Dendritic cell treated with granulocyte-macrophage colony-stimulating factor and Interleukin-4, amounts not matched to agents 40 ng/mL and 50 ng/mL, for 4 days (primary cell): ENCODE data around the gene CACNB3.
A peak's percentile ranks its signal among the peaks of the same experiment; 100 is the strongest.
"Not testable (repeated sequence)": the region's sequence is repeated elsewhere in the genome, so short reads cannot be mapped to it uniquely, and the experiment has no call there.

Source experiments
- H3K27ac Mint-ChIP-seq: one replicate; pipeline ENCODE4 v1.8.0; 2022; ENCODE audit warnings: mild to moderate bottlenecking, mixed read lengths
- H3K27me3 Mint-ChIP-seq: one replicate; pipeline ENCODE4 v1.8.0; 2022; ENCODE audit warnings: mild to moderate bottlenecking, mixed read lengths
- H3K36me3 Mint-ChIP-seq: one replicate; pipeline ENCODE4 v1.8.0; 2022; ENCODE audit warnings: low read depth, mixed read lengths
- H3K4me1 Mint-ChIP-seq: one replicate; pipeline ENCODE4 v1.8.0; 2022; ENCODE audit warnings: low read depth, mixed read lengths
- H3K4me3 Mint-ChIP-seq: one replicate; pipeline ENCODE4 v1.8.0; 2022; ENCODE audit warnings: mild to moderate bottlenecking, moderate library complexity, mixed read lengths
- H3K9me3 Mint-ChIP-seq: one replicate; pipeline ENCODE4 v1.8.0; 2022; ENCODE audit warnings: mixed read lengths
- intact Hi-C: fragments of 100-400 bp; cut with micrococcal nuclease; formaldehyde crosslinking; loops from one replicate; pipeline ENCODE4 v1.15.0; 2022

The CACNB3 gene

GRCh38 chr12:48863291-48863690, 45.0 kb downstream of the CACNB3 start:
- H3K4me3 Mint-ChIP-seq: no peak overlapping the region
- H3K4me1 Mint-ChIP-seq: peaks cover 47% of the 10 kb centered on the region
- intact Hi-C loops: no loop called here
- no peaks in the 10 kb centered on the region for H3K9me3 Mint-ChIP-seq
- no peaks in the 10 kb centered on the region for H3K36me3 Mint-ChIP-seq
- H3K27ac Mint-ChIP-seq: no peak overlapping the region
- peaks cover 33% of the 10 kb centered on the region for H3K27me3 Mint-ChIP-seq

DNA sequence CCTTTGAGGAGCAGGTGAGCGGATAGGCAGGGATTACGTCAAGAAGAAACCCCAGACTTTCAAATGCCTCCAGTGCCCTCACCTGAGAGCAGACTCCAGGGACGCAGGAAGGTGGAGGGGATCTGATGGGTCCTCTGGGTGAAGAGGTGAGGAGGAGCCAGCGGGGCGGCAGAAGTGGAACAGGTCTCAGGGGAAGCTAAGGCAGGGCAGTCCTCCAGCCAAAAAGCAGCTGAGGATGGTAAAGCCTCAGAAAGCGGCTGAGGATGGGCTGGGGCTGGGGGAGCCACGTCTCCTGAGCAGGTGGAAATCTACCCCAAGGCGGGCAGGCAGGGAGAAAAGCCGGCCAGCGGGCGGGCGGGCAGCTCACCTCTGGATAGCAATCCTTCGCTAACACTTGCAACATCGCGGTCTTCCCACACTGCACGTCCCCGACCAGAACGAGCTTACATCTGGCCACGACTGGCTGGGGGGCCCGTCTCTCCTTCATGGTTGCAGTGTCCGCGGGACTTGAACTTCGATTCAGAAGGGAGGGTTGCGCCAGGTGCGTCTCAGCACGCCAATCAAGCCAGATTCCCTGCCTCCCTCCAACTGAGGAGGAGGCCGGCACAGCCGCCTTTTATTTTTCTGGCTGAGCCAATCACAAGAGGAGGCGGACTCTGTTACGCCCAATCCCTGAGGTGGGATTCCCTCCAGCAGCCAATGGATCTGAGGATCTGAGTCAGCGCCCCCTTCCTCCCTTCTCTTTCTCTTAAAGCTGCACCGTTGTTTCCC, 47.2 kb downstream of the CACNB3 start, which contains the start of gene RND1:
Gene RND1, minus strand, starts transcription at position 590 of the 771 bp plus-strand sequence. Its CDS starts 103 bp downstream, at position 487.
- Mint-ChIP-seq H3K4me3 (peak within 1 kb of the TSS; percentile 81), H3K4me1 (peaks cover 52% of the 10 kb centered on the region), H3K27me3 (peaks cover 34% of the 10 kb centered on the region), H3K27ac (peak within 1 kb of the TSS; percentile 62), H3K9me3 (no peaks in the 10 kb centered on the region), H3K36me3 (no peaks in the 10 kb centered on the region)
- intact Hi-C loops: no loop called here

DNA sequence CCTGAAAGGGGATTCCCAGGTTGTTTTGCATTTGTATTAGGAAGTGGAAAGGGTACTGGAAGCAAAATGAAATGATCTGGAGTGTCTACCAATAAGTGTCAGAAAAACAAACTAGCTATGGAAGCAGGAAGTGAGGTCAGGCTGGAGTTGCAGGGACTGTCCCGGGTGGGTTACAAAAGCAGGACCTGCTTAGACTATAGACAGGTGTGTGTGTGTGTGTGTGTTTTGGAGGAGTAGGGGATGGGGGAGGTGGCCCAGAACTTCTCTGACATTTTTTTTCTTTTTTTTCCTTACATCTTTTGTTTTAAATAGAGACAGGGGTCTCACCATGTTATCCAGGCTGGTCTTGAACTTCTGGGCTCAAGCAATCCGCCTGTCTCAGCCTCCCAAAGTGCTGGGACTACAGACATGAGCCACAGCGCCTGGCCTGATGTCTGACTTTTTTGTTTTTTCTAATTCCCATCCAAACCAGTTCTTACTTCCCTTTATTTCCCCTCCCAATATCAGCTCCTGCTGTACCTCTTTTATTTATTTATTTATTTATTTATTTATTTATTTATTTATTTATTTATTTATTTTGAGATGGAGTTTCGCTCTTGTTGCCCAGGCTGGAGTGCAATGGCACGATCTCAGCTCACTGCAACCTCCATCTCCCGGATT, 47.9 kb downstream of the CACNB3 start:
- peak overlapping the region; percentile 81 for H3K4me3 Mint-ChIP-seq
- intact Hi-C loops: no loop called here
- peak overlapping the region; percentile 62 for H3K27ac Mint-ChIP-seq
- H3K4me1 Mint-ChIP-seq: peaks cover 47% of the 10 kb centered on the region
- H3K36me3 Mint-ChIP-seq: no peaks in the 10 kb centered on the region
- no peaks in the 10 kb centered on the region for H3K9me3 Mint-ChIP-seq
- H3K27me3 Mint-ChIP-seq: peaks cover 34% of the 10 kb centered on the region

DNA sequence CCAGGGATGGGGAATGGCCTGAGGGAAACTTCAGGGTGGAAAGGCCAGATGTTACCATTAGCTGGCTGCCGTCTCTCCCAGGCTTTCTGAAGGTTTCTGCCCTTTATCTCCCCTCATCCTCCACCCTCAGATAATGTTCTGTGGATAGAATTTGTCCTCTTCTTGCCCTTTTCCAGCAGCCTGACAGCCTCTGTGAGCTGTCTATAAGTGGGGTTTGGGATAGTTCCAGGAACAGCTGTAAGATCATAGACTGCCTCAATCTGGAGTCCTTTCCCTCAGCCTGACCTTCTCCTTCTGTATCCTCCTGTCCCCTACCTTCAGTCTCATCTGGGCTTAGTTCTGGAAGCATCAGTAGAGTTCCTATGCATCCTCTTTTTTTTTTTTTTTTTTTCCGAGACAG, 50.2 kb downstream of the CACNB3 start:
- intact Hi-C loops: no loop called here
- no peaks in the 10 kb centered on the region for H3K9me3 Mint-ChIP-seq
- peaks cover 27% of the 10 kb centered on the region for H3K27me3 Mint-ChIP-seq
- H3K4me1 Mint-ChIP-seq: peaks cover 35% of the 10 kb centered on the region
- no peaks in the 10 kb centered on the region for H3K36me3 Mint-ChIP-seq
- H3K27ac Mint-ChIP-seq: no peak overlapping the region
- H3K4me3 Mint-ChIP-seq: no peak overlapping the region

- no peaks in the 10 kb centered on the region for H3K9me3 Mint-ChIP-seq
- peaks cover 22% of the 10 kb centered on the region for H3K27me3 Mint-ChIP-seq
- no peak overlapping the region for H3K27ac Mint-ChIP-seq
- peaks cover 28% of the 10 kb centered on the region for H3K4me1 Mint-ChIP-seq
- H3K4me3 Mint-ChIP-seq: no peak overlapping the region
- intact Hi-C loops: no loop called here
- no peaks in the 10 kb centered on the region for H3K36me3 Mint-ChIP-seq
These were observed 50.9 kb downstream of the CACNB3 start for GRCh38 chr12:48869191-48869590.

DNA sequence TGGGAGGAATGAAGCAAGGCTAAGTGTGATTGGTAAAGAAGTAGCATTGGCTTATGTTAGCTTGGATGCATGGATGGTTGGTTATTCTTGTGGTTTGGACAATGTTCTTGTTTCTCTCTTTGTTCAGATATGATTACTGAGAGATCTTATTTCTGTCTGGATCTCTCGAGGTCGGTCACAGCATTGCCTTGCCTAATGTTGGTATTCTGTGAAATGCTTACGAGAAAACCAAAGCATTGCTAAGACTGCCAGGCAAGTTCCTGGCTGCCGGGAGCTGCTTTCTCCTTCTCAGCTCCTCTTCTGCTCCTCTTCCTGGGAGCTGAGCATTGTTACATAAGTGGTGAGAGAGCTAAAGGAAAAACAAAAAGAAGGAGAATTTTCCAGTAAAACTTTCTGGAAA, 54.8 kb downstream of the CACNB3 start:
- no peak overlapping the region for H3K27ac Mint-ChIP-seq
- H3K4me1 Mint-ChIP-seq: peaks cover 5% of the 10 kb centered on the region
- H3K9me3 Mint-ChIP-seq: no peaks in the 10 kb centered on the region
- intact Hi-C loops: no loop called here
- H3K4me3 Mint-ChIP-seq: no peak overlapping the region
- no peaks in the 10 kb centered on the region for H3K36me3 Mint-ChIP-seq
- H3K27me3 Mint-ChIP-seq: peaks cover 8% of the 10 kb centered on the region

DNA sequence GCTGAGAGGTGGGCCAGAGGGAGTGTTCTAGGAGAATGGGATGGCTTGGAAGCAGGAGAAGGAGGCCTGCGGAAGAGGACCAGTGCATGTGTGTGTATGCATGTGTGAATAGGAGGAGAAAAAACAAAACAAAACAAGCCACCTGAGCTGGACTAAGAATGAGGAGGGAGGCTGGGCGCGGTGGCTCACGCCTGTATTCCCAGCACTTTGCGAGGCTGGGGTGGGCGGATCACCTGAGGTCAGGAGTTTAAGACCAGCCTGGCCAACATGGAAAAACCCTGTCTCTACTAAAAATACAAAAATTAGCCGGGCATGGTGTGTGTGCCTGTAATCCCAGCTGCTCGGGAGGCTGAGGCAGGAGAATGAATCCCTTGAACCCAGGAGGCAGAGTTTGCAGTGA, 55.2 kb downstream of the CACNB3 start:
- H3K27ac Mint-ChIP-seq, H3K4me3 Mint-ChIP-seq, H3K4me1 Mint-ChIP-seq, H3K36me3 Mint-ChIP-seq, intact Hi-C loops, H3K27me3 Mint-ChIP-seq, H3K9me3 Mint-ChIP-seq: not testable (repeated sequence)

- no peak overlapping the region for H3K27ac Mint-ChIP-seq
- no peaks in the 10 kb centered on the region for H3K9me3 Mint-ChIP-seq
- H3K4me3 Mint-ChIP-seq: no peak overlapping the region
- H3K27me3 Mint-ChIP-seq: peaks cover 19% of the 10 kb centered on the region
- intact Hi-C loops: no loop called here
- no peaks in the 10 kb centered on the region for H3K4me1 Mint-ChIP-seq
- no peaks in the 10 kb centered on the region for H3K36me3 Mint-ChIP-seq
These were observed 57.7 kb downstream of the CACNB3 start for GRCh38 chr12:48875944-48876515.
